OCI-LY3 (cell line): ENCODE data around the gene ITGA6.

Experiments used
- EZH2phosphoT487 ChIP-seq: fragments of 200-600 bp; shearing (Covaris generic); IDR thresholded peaks from 2 replicates; pipeline ENCODE4 v1.6.1; 2018; ENCODE audit warnings: antibody characterized with exemption, mixed run types, low read depth
- TF ChIP-seq, protein P1 (sequence below): fragments of 200-600, 300-600 bp; sonication (generic); IDR thresholded peaks from 2 replicates; pipeline ENCODE4 v1.5.1; 2014; ENCODE audit warnings: antibody characterized with exemption, low read length, low read depth

DNA sequence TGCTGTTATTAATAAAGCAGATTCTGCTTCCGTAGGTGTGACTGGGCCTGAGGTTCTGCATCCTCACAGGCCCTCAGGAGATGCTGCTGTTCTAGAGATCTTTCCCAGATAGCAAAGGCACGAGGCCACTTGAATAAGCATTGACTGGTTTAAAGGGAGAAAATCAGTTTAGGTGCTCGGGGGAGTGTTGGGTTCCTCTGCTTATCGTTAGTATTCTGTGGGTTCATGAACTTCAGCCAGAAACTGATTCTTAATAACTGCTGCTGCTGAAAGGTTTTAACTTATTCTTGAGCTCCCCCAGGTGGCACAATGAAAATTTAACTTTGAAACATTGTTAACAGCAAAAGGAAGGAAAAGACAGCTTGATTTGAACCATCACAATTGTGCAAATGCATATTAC is 56.9 kb downstream of the ITGA6 start:
- TF ChIP-seq, protein P1, sequence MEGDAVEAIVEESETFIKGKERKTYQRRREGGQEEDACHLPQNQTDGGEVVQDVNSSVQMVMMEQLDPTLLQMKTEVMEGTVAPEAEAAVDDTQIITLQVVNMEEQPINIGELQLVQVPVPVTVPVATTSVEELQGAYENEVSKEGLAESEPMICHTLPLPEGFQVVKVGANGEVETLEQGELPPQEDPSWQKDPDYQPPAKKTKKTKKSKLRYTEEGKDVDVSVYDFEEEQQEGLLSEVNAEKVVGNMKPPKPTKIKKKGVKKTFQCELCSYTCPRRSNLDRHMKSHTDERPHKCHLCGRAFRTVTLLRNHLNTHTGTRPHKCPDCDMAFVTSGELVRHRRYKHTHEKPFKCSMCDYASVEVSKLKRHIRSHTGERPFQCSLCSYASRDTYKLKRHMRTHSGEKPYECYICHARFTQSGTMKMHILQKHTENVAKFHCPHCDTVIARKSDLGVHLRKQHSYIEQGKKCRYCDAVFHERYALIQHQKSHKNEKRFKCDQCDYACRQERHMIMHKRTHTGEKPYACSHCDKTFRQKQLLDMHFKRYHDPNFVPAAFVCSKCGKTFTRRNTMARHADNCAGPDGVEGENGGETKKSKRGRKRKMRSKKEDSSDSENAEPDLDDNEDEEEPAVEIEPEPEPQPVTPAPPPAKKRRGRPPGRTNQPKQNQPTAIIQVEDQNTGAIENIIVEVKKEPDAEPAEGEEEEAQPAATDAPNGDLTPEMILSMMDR: peak; percentile 48
- no peak for TF ChIP-seq EZH2phosphoT487
